ENCODE measurements around the gene MAF. TPM values are rescaled to one million over a fixed set of nuclear protein-coding genes. Genes with fewer than 3 reads are reported as not detected.

MAF gene
- total and polyA plus RNA-seq, 2 of the 4 experiments (the other 2 are of a cell fraction) = under 0.01 to 0.02 TPM

- no peak for TF ChIP-seq CHD1 (IDR thresholded peaks at IDR 0.05; ENCODE audit: low read depth, low read length)
- no peak for TF ChIP-seq USF2 (IDR thresholded peaks at IDR 0.05; ENCODE audit: low read depth, low read length)
- no peak for TF ChIP-seq CTCF (conservative IDR thresholded peaks at IDR 0.05; ENCODE audit: low read depth, low read length)
- no peak for TF ChIP-seq MAFK (IDR thresholded peaks at IDR 0.05; ENCODE audit: low read depth, low read length)
- no peak for TF ChIP-seq FOS (IDR thresholded peaks at IDR 0.05; ENCODE audit: low read depth, low read length)
- no peak for TF ChIP-seq MXI1 (IDR thresholded peaks at IDR 0.05; ENCODE audit: borderline replicate concordance, low read depth, low read length)
- TF ChIP-seq SMC3 (IDR thresholded peaks at IDR 0.05; ENCODE audit: low read depth, low read length) = no peak
- TF ChIP-seq NFE2L2 (IDR thresholded peaks at IDR 0.05; ENCODE audit: low read depth, low read length) = no peak
- no peak for TF ChIP-seq RFX5 (IDR thresholded peaks at IDR 0.05; ENCODE audit: low read depth, low read length)
These were observed 47.0 kb upstream of the MAF start for GRCh38 chr16:79647586-79647985.

More at GRCh38 chr16:79647586-79647985, 47.0 kb upstream of the MAF start:
- POLR2A ChIA-PET (ENCODE audit: unreplicated experiment) = no interaction called here
- WGBS, 2 experiments (ENCODE audit: extremely low coverage in 2 of 2, insufficient read length in 1 of 2) = no CpG with 5 or more reads among the region's 3 CpGs
- H3K79me1 ChIP-seq (ENCODE audit: low read depth in 1 of 2, low read length in 2 of 2) = no peaks in the 10 kb centered on the region
- no peak overlapping the region for H2AK5ac ChIP-seq (ENCODE audit: low read depth, low read length)
- no peak overlapping the region for H2BK20ac ChIP-seq (ENCODE audit: low read depth, low read length)
- no peaks in the 10 kb centered on the region for H4K20me1 ChIP-seq (ENCODE audit: insufficient read depth, low read length)
- DNase-seq (no peak), ATAC-seq (ENCODE audit: low read depth) (no peak)
- no peak overlapping the region for H2BK5ac ChIP-seq (ENCODE audit: low read depth, low read length, poor library complexity, severe bottlenecking)
- H3K23ac ChIP-seq (ENCODE audit: low read depth, low read length) = no peak overlapping the region
- no peak overlapping the region for H3K9ac ChIP-seq (ENCODE audit: low read depth, low read length)
- no peak overlapping the region for H4K5ac ChIP-seq (ENCODE audit: low read depth, low read length)
- no TSS peak for BruUV-seq (replicated peaks)
- intact Hi-C loops (cut with micrococcal nuclease) (no loop called here), dilution Hi-C loops (cut with HindIII; ENCODE audit: low sequenced_read_pairs, unreplicated experiment) (no loop called here), in situ Hi-C loops (cut with MboI; ENCODE audit: low sequenced_read_pairs) (no loop called here)
- H3K56ac ChIP-seq (ENCODE audit: extremely low read depth, insufficient read depth, low read length) = no peak overlapping the region
- no peak overlapping the region for H3K4ac ChIP-seq (ENCODE audit: low read depth, low read length)
- H3K4me2 ChIP-seq (ENCODE audit: low read depth, low read length) = no peak overlapping the region
- no peak overlapping the region for H3K4me3 ChIP-seq (ENCODE audit: insufficient read depth, low read depth, low read length)
- no peak overlapping the region for H3K18ac ChIP-seq (ENCODE audit: low read depth, low read length)
- no peak overlapping the region for H2AK9ac ChIP-seq (replicated peaks; ENCODE audit: low read depth, low read length, poor library complexity)
- H3K9me3 ChIP-seq (ENCODE audit: control insufficient read depth, insufficient read depth, low read length) = peaks cover 10% of the 10 kb centered on the region
- no peak overlapping the region for H3K14ac ChIP-seq (replicated peaks; ENCODE audit: low read depth, low read length)
- no peaks in the 10 kb centered on the region for H3K9me1 ChIP-seq (ENCODE audit: insufficient read depth, low read length)
- no peak overlapping the region for H2BK15ac ChIP-seq (ENCODE audit: low read depth, low read length)
- H2BK120ac ChIP-seq (ENCODE audit: low read depth, low read length) = no peak overlapping the region
- no peak overlapping the region for H2AFZ ChIP-seq (replicated peaks; ENCODE audit: low read length, poor library complexity)
- no peaks in the 10 kb centered on the region for H3K4me1 ChIP-seq (ENCODE audit: control insufficient read depth, insufficient read depth, low read length)
- no peak overlapping the region for H3K27ac ChIP-seq (ENCODE audit: insufficient read depth, low read length)
- H4K91ac ChIP-seq (ENCODE audit: insufficient read depth, low read depth, low read length) = no peak overlapping the region
- H4K8ac ChIP-seq (ENCODE audit: low read depth in 2 of 2, low read length in 2 of 2) = no peak overlapping the region
- CTCF ChIA-PET = interaction anchor here (1.1 kb wide), 1 partner anchor 31 kb away, joined by 3 read pairs; no protein-coding TSS in a partner anchor
- no peaks in the 10 kb centered on the region for H3K36me3 ChIP-seq (ENCODE audit: control insufficient read depth, insufficient read depth, low read length)
- no peaks in the 10 kb centered on the region for H3K27me3 ChIP-seq (ENCODE audit: control insufficient read depth, insufficient read depth, low read length)

Measured in IMR-90 (cell line).